ENCODE measurements around the gene PRTFDC1.
"Not testable (repeated sequence)": the region's sequence is repeated elsewhere in the genome, so short reads cannot be mapped to it uniquely, and the experiment has no call there.

PRTFDC1 gene

GRCh38 chr10:24840784-24841183, 111.6 kb downstream of the PRTFDC1 start:
- DNase-seq: no peak

- DNase-seq: not testable (repeated sequence)
Observed at GRCh38 chr10:24837781-24838180, 114.6 kb downstream of the PRTFDC1 start.

GRCh38 chr10:24834869-24835268, 117.5 kb downstream of the PRTFDC1 start:
- no peak for DNase-seq

- no peak for DNase-seq
Observed at GRCh38 chr10:24826009-24826408, 126.4 kb downstream of the PRTFDC1 start.

- no peak for DNase-seq
Observed at GRCh38 chr10:24825551-24825950, 126.9 kb downstream of the PRTFDC1 start.

- no peak for DNase-seq
Observed at GRCh38 chr10:24824536-24824935, 127.9 kb downstream of the PRTFDC1 start.

- DNase-seq: peak in 1 of 2 experiments; percentile 13
Observed at GRCh38 chr10:24824124-24824523, 128.3 kb downstream of the PRTFDC1 start.

- DNase-seq: peak in 1 of 2 experiments; percentile 26
Observed at GRCh38 chr10:24822590-24822989, 129.8 kb downstream of the PRTFDC1 start.

GRCh38 chr10:24821986-24822385, 130.4 kb downstream of the PRTFDC1 start:
- peak in 1 of 2 experiments; percentile 9 for DNase-seq

- DNase-seq: no peak
Observed at GRCh38 chr10:24816868-24817396, 135.5 kb downstream of the PRTFDC1 start.

- no peak for DNase-seq
Observed at GRCh38 chr10:24814568-24815313, 137.7 kb downstream of the PRTFDC1 start.

- DNase-seq: no peak
Observed at GRCh38 chr10:24813856-24814255, 138.6 kb downstream of the PRTFDC1 start.

- no peak for DNase-seq
Observed at GRCh38 chr10:24806262-24806661, 146.1 kb downstream of the PRTFDC1 start.

GRCh38 chr10:24804956-24805355, 147.4 kb downstream of the PRTFDC1 start:
- DNase-seq: no peak

GRCh38 chr10:24804392-24804791, 148.0 kb downstream of the PRTFDC1 start:
- DNase-seq: no peak

GRCh38 chr10:24802378-24802777, 150.0 kb downstream of the PRTFDC1 start:
- no peak for DNase-seq

- no peak for DNase-seq
Observed at GRCh38 chr10:24800861-24801260, 151.5 kb downstream of the PRTFDC1 start.

Data from activated CD4-positive, alpha-beta T cell treated with anti-CD3 and anti-CD28 coated beads, Interleukin-2, amount 50 U/mL, for 48 hours (primary cell).